ENCODE data around the gene SPDYA. TPM values are rescaled to one million over a fixed set of nuclear protein-coding genes. Genes with fewer than 3 reads are reported as not detected.

Gene SPDYA
- total RNA-seq (2014; rRNA removed) (0.69 and 1.3 TPM in 2 replicates), Bru-seq, nascent RNA (percentile 50 among the genes with signal in this experiment), BruChase-seq, experiment 1, labeled RNA remaining after a 6-hour chase (percentile 85 among the genes with signal in this experiment), BruChase-seq, experiment 2, labeled RNA remaining after a 2-hour chase (percentile 84 among the genes with signal in this experiment)
- long read RNA-seq, partial matches to known transcripts, result 0 of 14 reads
- long read RNA-seq, other reads (novel, unspliced or antisense), result 14 of 14 reads

- intact Hi-C loops (cut with micrococcal nuclease), result no loop called here
- peak within 1 kb of the TSS; percentile 45 for H3K4me3 ChIP-seq (ENCODE audit: low read length)
- H3K27me3 ChIP-seq (ENCODE audit: low read length), result no peaks in the 10 kb centered on the region
- BruUV-seq (replicated peaks), result no TSS peak
- CTCF ChIA-PET, result no interaction called here
- TF ChIP-seq EZH2phosphoT487 (IDR thresholded peaks at IDR 0.05; ENCODE audit: borderline replicate concordance, low read length), result no peak
- TF ChIP-seq EZH2 (IDR thresholded peaks at IDR 0.05; ENCODE audit: low read length, unreplicated experiment), result no peak
- TF ChIP-seq, protein P1, sequence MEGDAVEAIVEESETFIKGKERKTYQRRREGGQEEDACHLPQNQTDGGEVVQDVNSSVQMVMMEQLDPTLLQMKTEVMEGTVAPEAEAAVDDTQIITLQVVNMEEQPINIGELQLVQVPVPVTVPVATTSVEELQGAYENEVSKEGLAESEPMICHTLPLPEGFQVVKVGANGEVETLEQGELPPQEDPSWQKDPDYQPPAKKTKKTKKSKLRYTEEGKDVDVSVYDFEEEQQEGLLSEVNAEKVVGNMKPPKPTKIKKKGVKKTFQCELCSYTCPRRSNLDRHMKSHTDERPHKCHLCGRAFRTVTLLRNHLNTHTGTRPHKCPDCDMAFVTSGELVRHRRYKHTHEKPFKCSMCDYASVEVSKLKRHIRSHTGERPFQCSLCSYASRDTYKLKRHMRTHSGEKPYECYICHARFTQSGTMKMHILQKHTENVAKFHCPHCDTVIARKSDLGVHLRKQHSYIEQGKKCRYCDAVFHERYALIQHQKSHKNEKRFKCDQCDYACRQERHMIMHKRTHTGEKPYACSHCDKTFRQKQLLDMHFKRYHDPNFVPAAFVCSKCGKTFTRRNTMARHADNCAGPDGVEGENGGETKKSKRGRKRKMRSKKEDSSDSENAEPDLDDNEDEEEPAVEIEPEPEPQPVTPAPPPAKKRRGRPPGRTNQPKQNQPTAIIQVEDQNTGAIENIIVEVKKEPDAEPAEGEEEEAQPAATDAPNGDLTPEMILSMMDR (conservative IDR thresholded peaks at IDR 0.05; ENCODE audit: low read depth, low read length), result no peak
- ATAC-seq (peak; percentile 82), DNase-seq (peak; percentile 49)
- no peaks in the 10 kb centered on the region for H3K9me3 ChIP-seq (ENCODE audit: low read length)
- 0 out of 2 replicates have a peak within 1 kb of the TSS, but pooled peaks have one; percentile 6 for H3K9ac ChIP-seq (ENCODE audit: low read length)
- H3K27ac ChIP-seq (ENCODE audit: low read length), result peak within 1 kb of the TSS; percentile 14; the same call in 1 of the 2 replicates
- no peaks in the 10 kb centered on the region for H3F3A ChIP-seq (ENCODE audit: low read length, unreplicated experiment)
- no peaks in the 10 kb centered on the region for H3K79me2 ChIP-seq (ENCODE audit: low read length)
- no peaks in the 10 kb centered on the region for H3K9me2 ChIP-seq (replicated peaks; ENCODE audit: low read length)
- peak within 1 kb of the TSS; percentile 41 for H2AFZ ChIP-seq (ENCODE audit: low read length)
- H4K20me1 ChIP-seq (ENCODE audit: low read length), result no peaks in the 10 kb centered on the region
- peak within 1 kb of the TSS; percentile 42 for H3K4me2 ChIP-seq (ENCODE audit: low read length)
- H3K36me3 ChIP-seq (ENCODE audit: low read depth, low read length), result peaks cover 1% of the 10 kb centered on the region; the same call in 1 of the 2 replicates
- POLR2A ChIA-PET (ENCODE audit: unreplicated experiment), result no interaction called here
- H3K4me1 ChIP-seq (ENCODE audit: insufficient read depth, low read length), result no peaks in the 10 kb centered on the region
Observed at GRCh38 chr2:28810384-28811285, at the start of gene SPDYA. TSS of gene SPDYA (plus strand) at chr2:28810834. CDS start at chr2:28816015, 5,181 bp downstream.

DNA sequence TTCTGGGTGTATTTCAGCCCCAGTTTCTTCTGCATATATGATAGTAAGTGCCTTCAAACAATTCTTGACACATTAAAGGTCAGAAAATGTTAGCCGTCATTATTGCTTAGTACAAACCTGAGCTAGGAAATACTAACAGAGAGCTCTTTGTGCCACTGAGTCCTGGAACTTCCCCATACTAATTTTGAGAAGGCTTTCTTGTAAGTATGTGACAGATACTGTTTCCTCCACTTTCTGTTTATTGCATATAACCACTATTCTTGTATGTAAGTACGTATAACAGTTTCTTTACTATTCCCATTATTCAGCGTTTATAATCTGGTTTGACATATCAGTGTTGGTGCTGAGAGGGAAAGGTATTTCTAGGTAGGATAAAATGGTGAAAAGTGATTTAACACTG, 49.2 kb upstream of the SPDYA start:
- H3K4me2 ChIP-seq (ENCODE audit: low read length), result no peak overlapping the region
- H3F3A ChIP-seq (ENCODE audit: low read length, unreplicated experiment), result no peaks in the 10 kb centered on the region
- BruUV-seq (replicated peaks), result no TSS peak
- DNase-seq (no peak), ATAC-seq (no peak)
- H3K27ac ChIP-seq (ENCODE audit: low read length), result no peak overlapping the region
- no peaks in the 10 kb centered on the region for H3K27me3 ChIP-seq (ENCODE audit: low read length)
- no peaks in the 10 kb centered on the region for H3K9me3 ChIP-seq (ENCODE audit: low read length)
- no peaks in the 10 kb centered on the region for H3K9me2 ChIP-seq (replicated peaks; ENCODE audit: low read length)
- H4K20me1 ChIP-seq (ENCODE audit: low read length), result peaks cover 90% of the 10 kb centered on the region
- no peak for TF ChIP-seq EZH2 (IDR thresholded peaks at IDR 0.05; ENCODE audit: low read length, unreplicated experiment)
- TF ChIP-seq EZH2phosphoT487 (IDR thresholded peaks at IDR 0.05; ENCODE audit: borderline replicate concordance, low read length), result no peak
- TF ChIP-seq, protein P1 (conservative IDR thresholded peaks at IDR 0.05; ENCODE audit: low read depth, low read length), result no peak
- H2AFZ ChIP-seq (ENCODE audit: low read length), result no peak overlapping the region
- H3K4me3 ChIP-seq (ENCODE audit: low read length), result no peak overlapping the region
- peaks cover 6% of the 10 kb centered on the region; the same call in 1 of the 2 replicates for H3K4me1 ChIP-seq (ENCODE audit: insufficient read depth, low read length)
- CTCF ChIA-PET, result no interaction called here
- POLR2A ChIA-PET (ENCODE audit: unreplicated experiment), result no interaction called here
- intact Hi-C loops (cut with micrococcal nuclease), result no loop called here
- peaks cover 15% of the 10 kb centered on the region for H3K36me3 ChIP-seq (ENCODE audit: low read depth, low read length)
- no peak overlapping the region for H3K9ac ChIP-seq (ENCODE audit: low read length)
- peaks cover 100% of the 10 kb centered on the region for H3K79me2 ChIP-seq (ENCODE audit: low read length)
